Measurements from ENCODE around the gene FAM118B.

FAM118B gene

DNA sequence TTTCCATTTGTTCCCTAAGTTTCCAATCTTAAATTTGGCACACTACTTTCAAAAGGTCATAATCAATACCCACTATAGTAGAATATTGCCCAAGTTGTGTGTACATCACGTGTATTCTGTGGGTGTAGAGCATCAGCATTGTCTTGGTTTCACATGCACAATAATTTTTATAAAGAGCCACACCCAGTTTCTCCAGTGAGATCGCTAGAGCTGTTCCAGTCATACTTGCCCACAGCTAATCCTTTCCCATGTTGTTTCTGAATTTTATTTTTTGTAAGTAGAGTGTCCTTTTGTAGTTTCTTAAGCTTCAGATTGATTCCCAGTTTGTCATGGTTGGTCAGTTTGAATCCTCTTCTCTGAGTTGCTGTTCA is 13.7 kb downstream of the FAM118B start:
- Histone ChIP-seq H3K27ac (peak overlapping the region; percentile 74), H3K36me3 (peaks cover 5% of the 10 kb centered on the region), H3K4me1 (ENCODE audit: control insufficient read depth in 1 of 2, insufficient read depth in 1 of 2, low read depth in 1 of 2, low read length in 1 of 2) (no peaks in the 10 kb centered on the region), H3K27me3 (no peaks in the 10 kb centered on the region), H3K9me3 (peaks cover 5% of the 10 kb centered on the region), H3K4me3 (ENCODE audit: low read depth in 1 of 2, low read length in 1 of 2) (no peak overlapping the region)
- TF ChIP-seq, protein P1, sequence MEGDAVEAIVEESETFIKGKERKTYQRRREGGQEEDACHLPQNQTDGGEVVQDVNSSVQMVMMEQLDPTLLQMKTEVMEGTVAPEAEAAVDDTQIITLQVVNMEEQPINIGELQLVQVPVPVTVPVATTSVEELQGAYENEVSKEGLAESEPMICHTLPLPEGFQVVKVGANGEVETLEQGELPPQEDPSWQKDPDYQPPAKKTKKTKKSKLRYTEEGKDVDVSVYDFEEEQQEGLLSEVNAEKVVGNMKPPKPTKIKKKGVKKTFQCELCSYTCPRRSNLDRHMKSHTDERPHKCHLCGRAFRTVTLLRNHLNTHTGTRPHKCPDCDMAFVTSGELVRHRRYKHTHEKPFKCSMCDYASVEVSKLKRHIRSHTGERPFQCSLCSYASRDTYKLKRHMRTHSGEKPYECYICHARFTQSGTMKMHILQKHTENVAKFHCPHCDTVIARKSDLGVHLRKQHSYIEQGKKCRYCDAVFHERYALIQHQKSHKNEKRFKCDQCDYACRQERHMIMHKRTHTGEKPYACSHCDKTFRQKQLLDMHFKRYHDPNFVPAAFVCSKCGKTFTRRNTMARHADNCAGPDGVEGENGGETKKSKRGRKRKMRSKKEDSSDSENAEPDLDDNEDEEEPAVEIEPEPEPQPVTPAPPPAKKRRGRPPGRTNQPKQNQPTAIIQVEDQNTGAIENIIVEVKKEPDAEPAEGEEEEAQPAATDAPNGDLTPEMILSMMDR (IDR thresholded peaks at IDR 0.05) = no peak

- H3K4me1 ChIP-seq (ENCODE audit: control insufficient read depth in 1 of 2, insufficient read depth in 1 of 2, low read depth in 1 of 2, low read length in 1 of 2) = no peaks in the 10 kb centered on the region
- H3K4me3 ChIP-seq (ENCODE audit: low read depth in 1 of 2, low read length in 1 of 2) = no peak overlapping the region
- peaks cover 5% of the 10 kb centered on the region for H3K36me3 ChIP-seq
- H3K27ac ChIP-seq = peak overlapping the region; percentile 79
- peaks cover 5% of the 10 kb centered on the region for H3K9me3 ChIP-seq
- TF ChIP-seq, protein P1 (IDR thresholded peaks at IDR 0.05) = no peak
- H3K27me3 ChIP-seq = no peaks in the 10 kb centered on the region
These were observed 14.9 kb downstream of the FAM118B start for GRCh38 chr11:126226334-126227084.

DNA sequence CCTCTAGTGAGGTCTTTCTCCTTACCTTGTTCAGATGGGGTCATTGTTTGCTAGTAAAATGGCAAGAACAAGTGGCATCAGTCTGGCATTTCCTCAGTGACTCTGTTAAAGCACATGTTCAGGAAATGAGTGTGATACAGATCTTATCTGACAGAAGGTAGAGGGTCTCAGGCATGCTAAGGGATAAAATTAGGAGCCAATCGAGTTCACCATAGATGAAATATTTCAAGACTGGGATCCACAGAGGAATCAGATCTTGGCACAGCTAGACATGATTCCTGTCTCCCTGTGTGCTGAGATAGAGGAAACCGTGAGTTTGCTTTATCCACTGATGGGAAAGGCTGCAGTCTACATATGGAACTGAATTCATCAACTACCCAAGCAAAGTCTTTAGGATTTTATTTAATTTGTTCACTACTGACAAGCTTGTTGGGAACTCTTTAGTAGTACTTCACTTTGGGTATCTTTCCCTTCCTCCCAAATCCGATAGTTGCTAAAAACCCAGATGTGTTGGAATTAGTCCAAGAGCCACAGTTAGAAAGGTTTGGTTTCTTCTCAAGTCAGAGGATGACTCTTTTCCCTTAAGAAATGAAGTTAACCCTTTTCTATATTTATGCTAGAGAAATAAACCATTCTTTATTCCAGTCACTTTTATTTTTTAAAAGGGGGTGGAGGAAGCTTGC is 18.4 kb downstream of the FAM118B start:
- Histone ChIP-seq H3K27me3 (no peaks in the 10 kb centered on the region), H3K4me3 (ENCODE audit: low read depth in 1 of 2, low read length in 1 of 2) (no peak overlapping the region)
- TF ChIP-seq, protein P1 (IDR thresholded peaks at IDR 0.05) = no peak

GRCh38 chr11:126231725-126232459 is 20.3 kb downstream of the FAM118B start:
- Histone ChIP-seq H3K9me3 (no peaks in the 10 kb centered on the region), H3K36me3 (peaks cover 20% of the 10 kb centered on the region), H3K27me3 (no peaks in the 10 kb centered on the region), H3K4me3 (ENCODE audit: low read depth in 1 of 2, low read length in 1 of 2) (no peak overlapping the region), H3K4me1 (ENCODE audit: control insufficient read depth in 1 of 2, insufficient read depth in 1 of 2, low read depth in 1 of 2, low read length in 1 of 2) (no peaks in the 10 kb centered on the region), H3K27ac (no peak overlapping the region)
- TF ChIP-seq, protein P1 (IDR thresholded peaks at IDR 0.05) = no peak

More for the DNA sequence above, 18.4 kb downstream of the FAM118B start:
- no peaks in the 10 kb centered on the region for H3K4me1 ChIP-seq (ENCODE audit: control insufficient read depth in 1 of 2, insufficient read depth in 1 of 2, low read depth in 1 of 2, low read length in 1 of 2)
- H3K9me3 ChIP-seq = peaks cover 5% of the 10 kb centered on the region
- H3K27ac ChIP-seq = no peak overlapping the region
- peaks cover 8% of the 10 kb centered on the region for H3K36me3 ChIP-seq

DNA sequence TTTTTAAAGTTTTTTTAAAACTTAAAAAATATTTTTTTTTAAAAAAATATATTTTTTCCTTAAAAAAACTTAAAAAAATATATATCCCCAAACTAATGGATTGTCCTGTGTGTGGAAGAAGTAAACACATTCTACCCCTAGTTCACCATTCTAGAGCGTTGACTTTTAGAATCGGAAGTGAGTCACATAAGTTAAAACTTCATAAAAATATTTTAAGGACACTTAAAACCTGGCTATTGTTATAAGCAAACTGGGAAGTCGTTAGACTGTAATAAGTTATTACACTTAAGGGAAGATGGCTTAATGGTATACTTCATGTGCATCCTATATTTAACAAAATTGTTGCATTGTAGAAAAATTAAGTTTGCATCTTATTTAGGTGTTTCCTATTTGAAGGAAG is 21.1 kb downstream of the FAM118B start:
- TF ChIP-seq, protein P1 (IDR thresholded peaks at IDR 0.05) = no peak
- Histone ChIP-seq H3K4me3 (ENCODE audit: low read depth in 1 of 2, low read length in 1 of 2) (no peak overlapping the region), H3K9me3 (no peaks in the 10 kb centered on the region), H3K27me3 (no peaks in the 10 kb centered on the region), H3K36me3 (peaks cover 20% of the 10 kb centered on the region), H3K4me1 (ENCODE audit: control insufficient read depth in 1 of 2, insufficient read depth in 1 of 2, low read depth in 1 of 2, low read length in 1 of 2) (no peaks in the 10 kb centered on the region), H3K27ac (no peak overlapping the region)
